OCI-LY7 (cell line): ENCODE data around the gene MGA. TPM values are rescaled to one million over a fixed set of nuclear protein-coding genes. Genes with fewer than 3 reads are reported as not detected.

Experiments
- BruUV-seq: library from RNA; stranded (reverse); fragments of 400-500 nt; replicated peaks from 2 replicates; lab custom pipeline; 2021; lab: Mats Ljungman, UMichigan
- CTCF ChIA-PET: fragments of 300-600 bp; sonication (Branson Sonifier 250); formaldehyde crosslinking; loops from one replicate; lab custom pipeline; 2022; ENCODE audit warnings: antibody characterized with exemption; ENCODE audit not compliant: unreplicated experiment; lab: Charles Lee
- POLR2A ChIA-PET: fragments of 300-600 bp; sonication (Branson Sonifier 250); formaldehyde crosslinking; loops from one replicate; lab custom pipeline; 2022; ENCODE audit warnings: antibody characterized with exemption; lab: Charles Lee
- DNase-seq: peaks from one replicate; pipeline ENCODE4 v3.0.0-alpha.2; 2015; ENCODE audit warnings: low spot score
- H2AFZ ChIP-seq: fragments of 200-600 bp; sonication (generic), shearing (Covaris generic); 2 replicates; pipeline ENCODE4 v1.6.1; 2014; ENCODE audit warnings: mild to moderate bottlenecking, antibody characterized with exemption, low read length, moderate library complexity
- H3K27ac ChIP-seq: fragments of 200-600 bp; sonication (generic); 2 replicates; pipeline ENCODE4 v1.5.1; 2014; ENCODE audit warnings: mixed run types, low read depth, mild to moderate bottlenecking, moderate library complexity, low read length, inconsistent platforms; ENCODE audit not compliant: poor library complexity, severe bottlenecking
- H3K36me3 ChIP-seq: fragments of 200-600 bp; sonication (generic); 2 replicates; pipeline ENCODE4 v1.6.1; 2014; ENCODE audit warnings: mild to moderate bottlenecking, antibody characterized with exemption, low read length, moderate library complexity, mixed read lengths; ENCODE audit not compliant: insufficient read depth
- H3K4me1 ChIP-seq: fragments of 200-600 bp; sonication (generic); 2 replicates; pipeline ENCODE4 v1.5.1; 2014; ENCODE audit warnings: mild to moderate bottlenecking, low read length; ENCODE audit not compliant: insufficient read depth, poor library complexity, severe bottlenecking
- H3K4me2 ChIP-seq: fragments of 200-600 bp; sonication (generic); 2 replicates; pipeline ENCODE4 v1.6.1; 2014; ENCODE audit warnings: mild to moderate bottlenecking, low read length
- H3K4me3 ChIP-seq: fragments of 200-600 bp; sonication (generic); 2 replicates; pipeline ENCODE4 v1.5.1; 2014; ENCODE audit warnings: mild to moderate bottlenecking, low read depth, low read length; ENCODE audit not compliant: poor library complexity, severe bottlenecking
- H3K79me2 ChIP-seq: fragments of 200-600 bp; sonication (generic); 2 replicates; pipeline ENCODE4 v1.6.1; 2016; ENCODE audit warnings: low read depth, mild to moderate bottlenecking, low read length, moderate library complexity, mixed read lengths; ENCODE audit not compliant: insufficient read depth
- H3K9me2 ChIP-seq: fragments of 200-600 bp; sonication (generic); 2 replicates; pipeline ENCODE4 v1.6.1; 2016; ENCODE audit warnings: mild to moderate bottlenecking, low read length, mixed read lengths; ENCODE audit not compliant: insufficient read depth
- H3K9me3 ChIP-seq: fragments of 200-600 bp; sonication (generic); 2 replicates; pipeline ENCODE4 v1.6.1; 2014; ENCODE audit warnings: mild to moderate bottlenecking, mixed run types, low read length, mixed read lengths
- H4K20me1 ChIP-seq: fragments of 200-600 bp; sonication (generic); 2 replicates; pipeline ENCODE4 v1.6.1; 2014; ENCODE audit warnings: mild to moderate bottlenecking, antibody characterized with exemption, low read length, moderate library complexity, mixed read lengths; ENCODE audit not compliant: insufficient read depth
- CTCF ChIP-seq: fragments of 200-600 bp; sonication (generic); conservative IDR thresholded peaks from 2 replicates; pipeline ENCODE4 v1.5.1; 2014; ENCODE audit warnings: mild to moderate bottlenecking, antibody characterized with exemption, low read length, moderate library complexity, mixed read lengths
- EZH2phosphoT487 ChIP-seq: fragments of 200-600 bp; sonication (generic); IDR thresholded peaks from 2 replicates; pipeline ENCODE4 v1.6.1; 2018; ENCODE audit warnings: low read depth, borderline replicate concordance, mild to moderate bottlenecking, mixed run types, antibody characterized with exemption, low read length, moderate library complexity, mixed read lengths
- intact Hi-C: fragments of 100-400 bp; cut with micrococcal nuclease; formaldehyde crosslinking; loops from one replicate; pipeline ENCODE4 v1.10.0; 2022; ENCODE audit not compliant: unreplicated experiment
- total RNA-seq, 2 experiments: library from RNA; depleted of rRNA in 1 of 2; stranded (reverse); fragments of >200 nt in 1 of 2; shearing (Covaris generic) in 1 of 2; gene quantifications; 2 replicates each; pipeline ENCODE4 v1.2.3, GENCODE V29; 2014 to 2022

Gene MGA
- total RNA-seq, 2 experiments from 2014 or later: 48.8 to 59.1 TPM

- Histone ChIP-seq H4K20me1 (no peaks in the 10 kb centered on the region), H3K9me2 (no peaks in the 10 kb centered on the region), H3K27ac (no peak overlapping the region), H3K4me1 (peaks cover 14% of the 10 kb centered on the region), H3K9me3 (no peaks in the 10 kb centered on the region), H3K4me3 (no peak overlapping the region), H3K79me2 (no peaks in the 10 kb centered on the region), H2AFZ (no peak overlapping the region), H3K4me2 (no peak overlapping the region), H3K36me3 (no peaks in the 10 kb centered on the region)
- BruUV-seq: no TSS peak
- ChIA-PET CTCF (no interaction called here), POLR2A (interaction anchor here (0.8 kb wide), 1 partner anchor 10 kb away, joined by 5 read pairs; no protein-coding TSS in a partner anchor)
- DNase-seq: no peak
- TF ChIP-seq CTCF: no peak
- no peak for TF ChIP-seq EZH2phosphoT487
- intact Hi-C loops: no loop called here
Measured at GRCh38 chr15:41629463-41629862, 30.7 kb upstream of the MGA start.

- BruUV-seq: no TSS peak
- Histone ChIP-seq H3K4me3 (no peak overlapping the region), H3K4me2 (no peak overlapping the region), H4K20me1 (no peaks in the 10 kb centered on the region), H3K4me1 (peaks cover 16% of the 10 kb centered on the region), H3K27ac (no peak overlapping the region), H3K9me2 (no peaks in the 10 kb centered on the region), H3K36me3 (no peaks in the 10 kb centered on the region), H3K79me2 (no peaks in the 10 kb centered on the region), H2AFZ (no peak overlapping the region), H3K9me3 (no peaks in the 10 kb centered on the region)
- TF ChIP-seq EZH2phosphoT487 (no peak), CTCF (no peak)
- intact Hi-C loops: no loop called here
- ChIA-PET POLR2A (no interaction called here), CTCF (no interaction called here)
- DNase-seq: no peak
Measured at GRCh38 chr15:41629883-41630282, 30.3 kb upstream of the MGA start.

GRCh38 chr15:41630616-41631217 lies 29.5 kb upstream of the MGA start:
- no peaks in the 10 kb centered on the region for H3K9me3 ChIP-seq
- intact Hi-C loops: no loop called here
- H3K9me2 ChIP-seq: no peaks in the 10 kb centered on the region
- no peak overlapping the region for H3K27ac ChIP-seq
- H3K4me1 ChIP-seq: peaks cover 16% of the 10 kb centered on the region
- no peaks in the 10 kb centered on the region for H3K36me3 ChIP-seq
- no peaks in the 10 kb centered on the region for H4K20me1 ChIP-seq
- no peak overlapping the region for H2AFZ ChIP-seq
- no peak overlapping the region for H3K4me2 ChIP-seq
- ChIA-PET CTCF (no interaction called here), POLR2A (no interaction called here)
- BruUV-seq: no TSS peak
- DNase-seq: peak; percentile 17
- no peaks in the 10 kb centered on the region for H3K79me2 ChIP-seq
- H3K4me3 ChIP-seq: no peak overlapping the region
- TF ChIP-seq EZH2phosphoT487: no peak
- no peak for TF ChIP-seq CTCF
